SK-N-SH treated with all-trans-retinoic acid at 6 μM for 48 hours (cell line): Measurements from ENCODE around the gene STXBP5.
A peak's percentile ranks its signal among the peaks of the same experiment; 100 is the strongest.

Source experiments
- ATAC-seq: fragments of 200-7000 bp; cut with Tn5 transposase; 3 replicates; pipeline ENCODE4 v1.9.1; 2020; ENCODE audit warnings: mild to moderate bottlenecking, moderate library complexity
- ARNTL ChIP-seq: fragments of 450-650 bp; formaldehyde crosslinking; IDR thresholded peaks from 2 replicates; pipeline ENCODE4 v1.5.0; 2020; ENCODE audit warnings: low read depth, mild to moderate bottlenecking, moderate library complexity, borderline replicate concordance
- BACH2 ChIP-seq: fragments of 250-450 bp; sonication (Bioruptor Pico); IDR thresholded peaks from 2 replicates; pipeline ENCODE4 v1.9.0; 2021; ENCODE audit warnings: mild to moderate bottlenecking, borderline replicate concordance
- CREB5 ChIP-seq: fragments of 250-450 bp; sonication (Bioruptor Pico); IDR thresholded peaks from 2 replicates; pipeline ENCODE4 v1.5.1; 2020; ENCODE audit warnings: low read depth, mild to moderate bottlenecking, moderate library complexity
- CSDC2 ChIP-seq: fragments of 250-450 bp; sonication (Bioruptor Pico); IDR thresholded peaks from 2 replicates; pipeline ENCODE4 v1.5.0; 2020; ENCODE audit warnings: mild to moderate bottlenecking, moderate library complexity
- ESRRG ChIP-seq: fragments of 250-450 bp; sonication (Bioruptor Pico); IDR thresholded peaks from 2 replicates; pipeline ENCODE4 v1.6.1; 2021; ENCODE audit warnings: mild to moderate bottlenecking
- GLIS3 ChIP-seq: fragments of 250-450 bp; sonication (Bioruptor Pico); IDR thresholded peaks from 2 replicates; pipeline ENCODE4 v1.5.0; 2020; ENCODE audit warnings: mild to moderate bottlenecking, moderate library complexity
- OSR1 ChIP-seq: fragments of 250-450 bp; sonication (Bioruptor Pico); IDR thresholded peaks from 2 replicates; pipeline ENCODE4 v1.8.0; 2022; ENCODE audit warnings: moderate library complexity, mild to moderate bottlenecking, inconsistent platforms
- POU6F1 ChIP-seq: fragments of 250-450 bp; sonication (Bioruptor Pico); IDR thresholded peaks from 2 replicates; pipeline ENCODE4 v1.8.0; 2021; ENCODE audit warnings: low read depth, mild to moderate bottlenecking, moderate library complexity, borderline replicate concordance
- SNAI2 ChIP-seq: fragments of 250-450 bp; sonication (Bioruptor Pico); IDR thresholded peaks from 2 replicates; pipeline ENCODE4 v1.5.0; 2020; ENCODE audit warnings: mild to moderate bottlenecking, moderate library complexity
- TOX ChIP-seq: fragments of 250-450 bp; sonication (Bioruptor Pico); IDR thresholded peaks from 2 replicates; pipeline ENCODE4 v1.8.0; 2021; ENCODE audit warnings: mild to moderate bottlenecking, moderate library complexity, borderline replicate concordance
- ZC3H10 ChIP-seq: fragments of 250-450 bp; sonication (Bioruptor Pico); IDR thresholded peaks from 2 replicates; pipeline ENCODE4 v1.5.1; 2021; ENCODE audit warnings: mild to moderate bottlenecking, moderate library complexity
- ZFP3 ChIP-seq: fragments of 250-450 bp; sonication (Bioruptor Pico); IDR thresholded peaks from 2 replicates; pipeline ENCODE4 v1.5.0; 2020; ENCODE audit warnings: mild to moderate bottlenecking, moderate library complexity
- ZFP30 ChIP-seq: fragments of 450-650 bp; formaldehyde crosslinking; IDR thresholded peaks from 2 replicates; pipeline ENCODE4 v1.5.0; 2022; ENCODE audit warnings: mild to moderate bottlenecking, moderate library complexity
- ZNF565 ChIP-seq: fragments of 450-650 bp; formaldehyde crosslinking; conservative IDR thresholded peaks from 2 replicates; pipeline ENCODE4 v1.5.0; 2020; ENCODE audit warnings: low read depth, mild to moderate bottlenecking, moderate library complexity
- ZNF70 ChIP-seq: fragments of 450-650 bp; formaldehyde crosslinking; IDR thresholded peaks from 2 replicates; pipeline ENCODE4 v1.5.0; 2020; ENCODE audit warnings: mild to moderate bottlenecking, moderate library complexity
- ZNF8 ChIP-seq: fragments of 450-650 bp; formaldehyde crosslinking; IDR thresholded peaks from 2 replicates; pipeline ENCODE4 v1.5.0; 2020; ENCODE audit warnings: mild to moderate bottlenecking, moderate library complexity
- TF ChIP-seq, protein P1 (sequence below): fragments of 250-450 bp; sonication (Bioruptor Pico); IDR thresholded peaks from 2 replicates; pipeline ENCODE4 v1.8.0; 2020; ENCODE audit warnings: mild to moderate bottlenecking, moderate library complexity, borderline replicate concordance
- TF ChIP-seq, protein P2 (sequence below): fragments of 250-450 bp; sonication (Bioruptor Pico); IDR thresholded peaks from 2 replicates; pipeline ENCODE4 v1.5.0; 2020; ENCODE audit warnings: mild to moderate bottlenecking, moderate library complexity
- TF ChIP-seq, protein P3 (sequence below): fragments of 250-450 bp; sonication (Bioruptor Pico); IDR thresholded peaks from 2 replicates; pipeline ENCODE4 v1.5.1; 2021; ENCODE audit warnings: mild to moderate bottlenecking, moderate library complexity

The STXBP5 gene

DNA sequence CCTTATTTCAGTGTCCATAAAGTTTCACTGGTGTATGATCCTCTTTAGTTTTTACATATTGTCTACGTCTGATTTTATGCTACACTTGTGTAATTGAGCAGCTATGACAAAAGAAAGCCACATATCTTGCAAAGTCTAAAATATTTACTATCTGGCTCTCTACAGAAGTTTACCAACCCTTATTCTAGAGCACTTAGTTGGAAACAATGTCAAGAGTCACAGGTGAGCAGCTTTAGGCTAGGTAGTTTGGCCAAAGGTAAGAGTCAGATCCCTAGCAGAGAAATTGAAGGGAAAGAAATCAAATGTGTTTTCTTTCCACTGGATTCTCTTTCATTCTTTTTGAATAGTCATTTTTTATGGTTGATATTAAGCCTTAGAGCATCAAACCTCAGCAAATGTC lies 34.7 kb upstream of the STXBP5 start (continued):
- TF ChIP-seq POU6F1: no peak
- TF ChIP-seq ZNF8 (CRISPR knock-in tag): no peak
- TF ChIP-seq ZFP3: no peak
- no peak for TF ChIP-seq BACH2 (CRISPR knock-in tag)
- no peak for TF ChIP-seq ZFP30
- TF ChIP-seq, protein P1, sequence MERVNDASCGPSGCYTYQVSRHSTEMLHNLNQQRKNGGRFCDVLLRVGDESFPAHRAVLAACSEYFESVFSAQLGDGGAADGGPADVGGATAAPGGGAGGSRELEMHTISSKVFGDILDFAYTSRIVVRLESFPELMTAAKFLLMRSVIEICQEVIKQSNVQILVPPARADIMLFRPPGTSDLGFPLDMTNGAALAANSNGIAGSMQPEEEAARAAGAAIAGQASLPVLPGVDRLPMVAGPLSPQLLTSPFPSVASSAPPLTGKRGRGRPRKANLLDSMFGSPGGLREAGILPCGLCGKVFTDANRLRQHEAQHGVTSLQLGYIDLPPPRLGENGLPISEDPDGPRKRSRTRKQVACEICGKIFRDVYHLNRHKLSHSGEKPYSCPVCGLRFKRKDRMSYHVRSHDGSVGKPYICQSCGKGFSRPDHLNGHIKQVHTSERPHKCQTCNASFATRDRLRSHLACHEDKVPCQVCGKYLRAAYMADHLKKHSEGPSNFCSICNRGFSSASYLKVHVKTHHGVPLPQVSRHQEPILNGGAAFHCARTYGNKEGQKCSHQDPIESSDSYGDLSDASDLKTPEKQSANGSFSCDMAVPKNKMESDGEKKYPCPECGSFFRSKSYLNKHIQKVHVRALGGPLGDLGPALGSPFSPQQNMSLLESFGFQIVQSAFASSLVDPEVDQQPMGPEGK (CRISPR knock-in tag): no peak
- TF ChIP-seq, all 23 proteins: peak for 0

DNA sequence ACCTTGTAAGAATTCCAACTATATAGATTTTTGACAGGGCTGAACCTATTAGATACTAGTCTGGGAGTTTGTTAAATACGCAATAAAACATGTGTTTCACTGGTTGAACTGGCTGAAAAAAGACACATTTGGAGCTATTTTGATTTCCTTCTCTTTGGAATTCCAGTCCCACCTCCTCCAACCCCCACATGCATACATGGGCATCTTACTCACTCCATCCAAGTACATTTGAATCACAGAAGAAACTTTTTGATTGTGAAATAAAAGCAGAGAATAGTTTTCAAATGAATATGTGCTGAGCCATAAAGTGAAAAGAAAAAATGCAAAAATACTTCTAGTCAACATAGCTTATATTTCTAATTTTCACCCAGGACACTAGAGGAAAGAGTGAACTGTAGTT lies 33.9 kb upstream of the STXBP5 start:
- TF ChIP-seq, protein P2, sequence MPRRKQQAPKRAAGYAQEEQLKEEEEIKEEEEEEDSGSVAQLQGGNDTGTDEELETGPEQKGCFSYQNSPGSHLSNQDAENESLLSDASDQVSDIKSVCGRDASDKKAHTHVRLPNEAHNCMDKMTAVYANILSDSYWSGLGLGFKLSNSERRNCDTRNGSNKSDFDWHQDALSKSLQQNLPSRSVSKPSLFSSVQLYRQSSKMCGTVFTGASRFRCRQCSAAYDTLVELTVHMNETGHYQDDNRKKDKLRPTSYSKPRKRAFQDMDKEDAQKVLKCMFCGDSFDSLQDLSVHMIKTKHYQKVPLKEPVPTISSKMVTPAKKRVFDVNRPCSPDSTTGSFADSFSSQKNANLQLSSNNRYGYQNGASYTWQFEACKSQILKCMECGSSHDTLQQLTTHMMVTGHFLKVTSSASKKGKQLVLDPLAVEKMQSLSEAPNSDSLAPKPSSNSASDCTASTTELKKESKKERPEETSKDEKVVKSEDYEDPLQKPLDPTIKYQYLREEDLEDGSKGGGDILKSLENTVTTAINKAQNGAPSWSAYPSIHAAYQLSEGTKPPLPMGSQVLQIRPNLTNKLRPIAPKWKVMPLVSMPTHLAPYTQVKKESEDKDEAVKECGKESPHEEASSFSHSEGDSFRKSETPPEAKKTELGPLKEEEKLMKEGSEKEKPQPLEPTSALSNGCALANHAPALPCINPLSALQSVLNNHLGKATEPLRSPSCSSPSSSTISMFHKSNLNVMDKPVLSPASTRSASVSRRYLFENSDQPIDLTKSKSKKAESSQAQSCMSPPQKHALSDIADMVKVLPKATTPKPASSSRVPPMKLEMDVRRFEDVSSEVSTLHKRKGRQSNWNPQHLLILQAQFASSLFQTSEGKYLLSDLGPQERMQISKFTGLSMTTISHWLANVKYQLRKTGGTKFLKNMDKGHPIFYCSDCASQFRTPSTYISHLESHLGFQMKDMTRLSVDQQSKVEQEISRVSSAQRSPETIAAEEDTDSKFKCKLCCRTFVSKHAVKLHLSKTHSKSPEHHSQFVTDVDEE (CRISPR knock-in tag): no peak
- TF ChIP-seq CREB5 (CRISPR knock-in tag): no peak
- no peak for TF ChIP-seq ARNTL (CRISPR knock-in tag)
- TF ChIP-seq OSR1 (CRISPR knock-in tag): no peak
- TF ChIP-seq ZNF70 (CRISPR knock-in tag): no peak
- TF ChIP-seq CSDC2 (CRISPR knock-in tag): no peak
- no peak for TF ChIP-seq POU6F1
- no peak for TF ChIP-seq GLIS3 (CRISPR knock-in tag)
- TF ChIP-seq TOX (CRISPR knock-in tag): no peak
- TF ChIP-seq, protein P3, sequence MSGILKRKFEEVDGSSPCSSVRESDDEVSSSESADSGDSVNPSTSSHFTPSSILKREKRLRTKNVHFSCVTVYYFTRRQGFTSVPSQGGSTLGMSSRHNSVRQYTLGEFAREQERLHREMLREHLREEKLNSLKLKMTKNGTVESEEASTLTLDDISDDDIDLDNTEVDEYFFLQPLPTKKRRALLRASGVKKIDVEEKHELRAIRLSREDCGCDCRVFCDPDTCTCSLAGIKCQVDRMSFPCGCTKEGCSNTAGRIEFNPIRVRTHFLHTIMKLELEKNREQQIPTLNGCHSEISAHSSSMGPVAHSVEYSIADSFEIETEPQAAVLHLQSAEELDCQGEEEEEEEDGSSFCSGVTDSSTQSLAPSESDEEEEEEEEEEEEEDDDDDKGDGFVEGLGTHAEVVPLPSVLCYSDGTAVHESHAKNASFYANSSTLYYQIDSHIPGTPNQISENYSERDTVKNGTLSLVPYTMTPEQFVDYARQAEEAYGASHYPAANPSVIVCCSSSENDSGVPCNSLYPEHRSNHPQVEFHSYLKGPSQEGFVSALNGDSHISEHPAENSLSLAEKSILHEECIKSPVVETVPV (CRISPR knock-in tag): no peak
- no peak for TF ChIP-seq ZNF565
- TF ChIP-seq SNAI2 (CRISPR knock-in tag): no peak
- TF ChIP-seq ESRRG (CRISPR knock-in tag): no peak
- no peak for TF ChIP-seq ZC3H10 (CRISPR knock-in tag)
- TF ChIP-seq, protein P1 (CRISPR knock-in tag): no peak
- no peak for TF ChIP-seq ZFP3
- peak; percentile 55; the same call in 2 of the 3 replicates for ATAC-seq
